ENCODE measurements around the gene ZFP90. TPM values are rescaled to one million over a fixed set of nuclear protein-coding genes. Genes with fewer than 3 reads are reported as not detected.

The ZFP90 gene
- total RNA-seq, 1 experiment from 2014 or later = 14.5 TPM

- CTCF ChIA-PET = no interaction called here
- BruUV-seq (replicated peaks) = no TSS peak
- H3K9me3 ChIP-seq (ENCODE audit: insufficient read depth, low read depth) = no peaks in the 10 kb centered on the region
Observed at GRCh38 chr16:68504066-68504465, 35.0 kb upstream of the ZFP90 start.

DNA sequence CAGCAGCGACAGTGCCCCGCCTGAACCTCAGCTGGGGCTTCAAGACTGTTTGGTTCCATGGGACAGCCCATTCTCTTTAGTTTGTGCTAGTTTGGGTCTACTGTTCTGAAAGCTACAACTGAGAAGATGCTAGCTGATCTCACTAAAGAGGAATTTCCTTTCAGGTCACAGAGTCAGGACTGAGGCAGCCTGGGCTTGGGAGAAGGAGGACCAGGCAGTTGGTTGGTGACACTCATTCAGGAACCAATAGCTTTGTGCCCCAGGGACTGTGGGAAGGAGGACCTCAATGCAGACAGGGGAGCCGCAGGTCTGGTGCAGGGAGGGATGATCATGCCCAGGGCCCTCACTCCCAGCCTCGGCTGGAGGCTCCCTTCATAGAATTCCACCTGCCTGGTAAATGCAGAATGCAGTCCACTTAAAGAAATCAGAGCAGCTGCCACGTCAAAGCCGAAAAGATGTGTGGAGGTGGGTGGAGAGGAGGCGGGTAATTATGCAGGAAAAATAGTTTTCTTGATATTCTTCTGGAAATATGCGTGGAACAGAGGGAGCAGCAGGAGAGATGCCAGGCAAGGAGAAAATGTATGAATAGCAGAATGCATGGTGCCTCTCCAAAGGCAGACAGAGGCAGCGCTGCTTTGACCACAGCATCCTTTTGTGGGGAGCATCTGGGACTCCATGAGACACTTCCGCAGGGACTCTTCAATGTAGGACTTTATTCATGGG lies 32.6 kb upstream of the ZFP90 start:
- ChIA-PET CTCF (interaction anchor here (0.6 kb wide), 1 partner anchor 44 kb away, joined by 3 read pairs; no protein-coding TSS in a partner anchor), POLR2A (ENCODE audit: unreplicated experiment) (no interaction called here)
- no peak overlapping the region for H2AFZ ChIP-seq
- no TSS peak for BruUV-seq (replicated peaks)
- no peak overlapping the region for H3K4me3 ChIP-seq
- H3K27ac ChIP-seq = no peak overlapping the region
- peak in 1 of 2 experiments; percentile 40 for DNase-seq
- H4K20me1 ChIP-seq (ENCODE audit: insufficient read depth) = no peaks in the 10 kb centered on the region
- intact Hi-C loops (cut with micrococcal nuclease; ENCODE audit: unreplicated experiment) = no loop called here
- H3K27me3 ChIP-seq (ENCODE audit: insufficient read depth, low read depth) = no peaks in the 10 kb centered on the region
- no peaks in the 10 kb centered on the region for H3K9me2 ChIP-seq (ENCODE audit: insufficient read depth)
- peaks cover 4% of the 10 kb centered on the region; the same call in 1 of the 2 replicates for H3K4me1 ChIP-seq (replicated peaks; ENCODE audit: insufficient read depth)
- H3K36me3 ChIP-seq (ENCODE audit: low read depth) = no peaks in the 10 kb centered on the region
- no peak overlapping the region for H3K4me2 ChIP-seq
- no peaks in the 10 kb centered on the region for H3K9me3 ChIP-seq (ENCODE audit: insufficient read depth, low read depth)
- no peaks in the 10 kb centered on the region for H3K79me2 ChIP-seq (ENCODE audit: low read depth)
- TF ChIP-seq CTCF (conservative IDR thresholded peaks at IDR 0.05) (no peak), EZH2 (IDR thresholded peaks at IDR 0.05; ENCODE audit: low read depth) (no peak)
- 0 out of 2 replicates have a peak, but pooled peaks cover 5% of the 10 kb centered on the region for H3F3A ChIP-seq (ENCODE audit: insufficient read depth, low read depth)

More at GRCh38 chr16:68504066-68504465, 35.0 kb upstream of the ZFP90 start:
- no peak overlapping the region for H3K4me2 ChIP-seq
- H3K4me1 ChIP-seq (replicated peaks; ENCODE audit: insufficient read depth) = peaks cover 4% of the 10 kb centered on the region; the same call in 1 of the 2 replicates
- H4K20me1 ChIP-seq (ENCODE audit: insufficient read depth) = no peaks in the 10 kb centered on the region
- no peak for TF ChIP-seq CTCF (conservative IDR thresholded peaks at IDR 0.05)
- TF ChIP-seq EZH2 (IDR thresholded peaks at IDR 0.05; ENCODE audit: low read depth) = no peak
- no peaks in the 10 kb centered on the region for H3K9me2 ChIP-seq (ENCODE audit: insufficient read depth)
- DNase-seq = no peak
- H3K36me3 ChIP-seq (ENCODE audit: low read depth) = no peaks in the 10 kb centered on the region
- H3K4me3 ChIP-seq = no peak overlapping the region
- H3F3A ChIP-seq (ENCODE audit: insufficient read depth, low read depth) = 0 out of 2 replicates have a peak, but pooled peaks cover 5% of the 10 kb centered on the region
- POLR2A ChIA-PET (ENCODE audit: unreplicated experiment) = interaction anchor here (0.6 kb wide), 1 partner anchor 269 kb away, joined by 3 read pairs; no protein-coding TSS in a partner anchor
- H3K27me3 ChIP-seq (ENCODE audit: insufficient read depth, low read depth) = no peaks in the 10 kb centered on the region
- no peak overlapping the region for H2AFZ ChIP-seq
- no peak overlapping the region for H3K27ac ChIP-seq
- H3K79me2 ChIP-seq (ENCODE audit: low read depth) = no peaks in the 10 kb centered on the region
- intact Hi-C loops (cut with micrococcal nuclease; ENCODE audit: unreplicated experiment) = no loop called here

DNA sequence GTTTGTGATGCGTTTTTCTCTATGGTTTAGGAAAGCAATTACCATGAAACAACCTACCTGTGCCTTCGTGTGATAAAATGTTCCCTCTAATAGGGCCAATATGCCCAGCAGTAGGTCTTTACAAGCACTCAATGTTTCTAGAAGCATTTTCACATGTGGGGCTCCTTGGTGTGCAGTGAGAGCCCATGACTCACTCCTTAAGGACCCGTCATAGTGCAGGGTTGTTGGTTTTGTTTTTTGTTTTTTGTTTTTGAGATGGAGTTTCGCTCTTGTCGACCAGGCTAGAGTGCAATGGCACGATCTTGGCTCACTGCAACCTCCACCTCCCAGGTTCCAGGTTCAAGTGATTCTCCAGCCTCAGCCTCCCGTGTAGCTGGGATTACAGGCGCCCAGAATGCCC lies 31.1 kb upstream of the ZFP90 start:
- Histone ChIP-seq H3K27ac (no peak overlapping the region), H3F3A (ENCODE audit: insufficient read depth, low read depth) (0 out of 2 replicates have a peak, but pooled peaks cover 5% of the 10 kb centered on the region), H3K79me2 (ENCODE audit: low read depth) (no peaks in the 10 kb centered on the region), H4K20me1 (ENCODE audit: insufficient read depth) (no peaks in the 10 kb centered on the region), H3K27me3 (ENCODE audit: insufficient read depth, low read depth) (no peaks in the 10 kb centered on the region), H3K4me2 (no peak overlapping the region), H2AFZ (no peak overlapping the region), H3K9me3 (ENCODE audit: insufficient read depth, low read depth) (no peaks in the 10 kb centered on the region), H3K4me1 (replicated peaks; ENCODE audit: insufficient read depth) (peaks cover 3% of the 10 kb centered on the region; the same call in 1 of the 2 replicates), H3K4me3 (no peak overlapping the region), H3K9me2 (ENCODE audit: insufficient read depth) (no peaks in the 10 kb centered on the region), H3K36me3 (ENCODE audit: low read depth) (no peaks in the 10 kb centered on the region)
- CTCF ChIA-PET = no interaction called here
- no TSS peak for BruUV-seq (replicated peaks)
- intact Hi-C loops (cut with micrococcal nuclease; ENCODE audit: unreplicated experiment) = no loop called here
- no peak for DNase-seq
- POLR2A ChIA-PET (ENCODE audit: unreplicated experiment) = interaction anchor here (0.6 kb wide), 2 partner anchors 113 to 1387 kb away, joined by 3 to 5 read pairs; no protein-coding TSS in a partner anchor
- no peak for TF ChIP-seq EZH2 (IDR thresholded peaks at IDR 0.05; ENCODE audit: low read depth)
- TF ChIP-seq CTCF (conservative IDR thresholded peaks at IDR 0.05) = no peak

Measured in PC-9 (cell line).